GM12875 (cell line): ENCODE results near the gene DKKL1.
A peak's percentile ranks its signal among the peaks of the same experiment; 100 is the strongest.

Experiments
- H3K4me3 ChIP-seq: one replicate; pipeline ENCODE4 v1.5.1; 2011; ENCODE audit warnings: low read depth, low read length, control low read depth
- TF ChIP-seq, protein P1 (sequence below): IDR thresholded peaks from 2 replicates; pipeline ENCODE4 v1.5.1; 2011; ENCODE audit warnings: low read depth, mild to moderate bottlenecking, control low read depth, inconsistent platforms, low read length, moderate library complexity, borderline replicate concordance; ENCODE audit not compliant: insufficient read depth

DKKL1 gene

GRCh38 chr19:49421878-49422202, 58.2 kb downstream of the DKKL1 start:
- H3K4me3 ChIP-seq, result no peak overlapping the region
- TF ChIP-seq, protein P1, sequence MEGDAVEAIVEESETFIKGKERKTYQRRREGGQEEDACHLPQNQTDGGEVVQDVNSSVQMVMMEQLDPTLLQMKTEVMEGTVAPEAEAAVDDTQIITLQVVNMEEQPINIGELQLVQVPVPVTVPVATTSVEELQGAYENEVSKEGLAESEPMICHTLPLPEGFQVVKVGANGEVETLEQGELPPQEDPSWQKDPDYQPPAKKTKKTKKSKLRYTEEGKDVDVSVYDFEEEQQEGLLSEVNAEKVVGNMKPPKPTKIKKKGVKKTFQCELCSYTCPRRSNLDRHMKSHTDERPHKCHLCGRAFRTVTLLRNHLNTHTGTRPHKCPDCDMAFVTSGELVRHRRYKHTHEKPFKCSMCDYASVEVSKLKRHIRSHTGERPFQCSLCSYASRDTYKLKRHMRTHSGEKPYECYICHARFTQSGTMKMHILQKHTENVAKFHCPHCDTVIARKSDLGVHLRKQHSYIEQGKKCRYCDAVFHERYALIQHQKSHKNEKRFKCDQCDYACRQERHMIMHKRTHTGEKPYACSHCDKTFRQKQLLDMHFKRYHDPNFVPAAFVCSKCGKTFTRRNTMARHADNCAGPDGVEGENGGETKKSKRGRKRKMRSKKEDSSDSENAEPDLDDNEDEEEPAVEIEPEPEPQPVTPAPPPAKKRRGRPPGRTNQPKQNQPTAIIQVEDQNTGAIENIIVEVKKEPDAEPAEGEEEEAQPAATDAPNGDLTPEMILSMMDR, result no peak

GRCh38 chr19:49422407-49423070, 58.9 kb downstream of the DKKL1 start:
- TF ChIP-seq, protein P1, result peak; percentile 66
- H3K4me3 ChIP-seq, result no peak overlapping the region

GRCh38 chr19:49423071-49423984, 59.7 kb downstream of the DKKL1 start, which contains the start of gene PTH2:
TSS of gene PTH2 (minus strand) at chr19:49423441. CDS start at chr19:49423339, 102 bp downstream.
- TF ChIP-seq, protein P1, result no peak
- no peak within 1 kb of the TSS for H3K4me3 ChIP-seq

DNA sequence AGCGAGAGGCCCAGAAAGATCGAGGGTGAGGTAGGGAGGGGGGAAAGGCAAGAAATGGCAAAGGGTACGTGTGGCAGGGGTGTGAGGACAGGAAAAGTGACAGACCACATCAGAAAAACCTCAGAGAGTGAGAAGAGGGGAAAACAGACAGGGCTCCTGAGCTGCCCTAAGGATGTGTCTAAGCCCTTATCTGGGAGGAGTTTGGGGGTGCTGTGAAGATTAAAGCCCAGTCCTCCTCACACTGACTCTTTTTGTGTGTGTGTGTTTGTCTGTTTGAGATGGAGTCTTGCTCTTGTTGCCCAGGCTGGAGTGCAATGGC, 60.3 kb downstream of the DKKL1 start:
- TF ChIP-seq, protein P1, result no peak
- no peak overlapping the region for H3K4me3 ChIP-seq
